ENCODE measurements around the gene CD1E. TPM values are rescaled to one million over a fixed set of nuclear protein-coding genes. Genes with fewer than 3 reads are reported as not detected.

CD1E gene
- polyA plus RNA-seq, 2 of the 4 experiments (the other 2 are of a cell fraction), result not detected

DNA sequence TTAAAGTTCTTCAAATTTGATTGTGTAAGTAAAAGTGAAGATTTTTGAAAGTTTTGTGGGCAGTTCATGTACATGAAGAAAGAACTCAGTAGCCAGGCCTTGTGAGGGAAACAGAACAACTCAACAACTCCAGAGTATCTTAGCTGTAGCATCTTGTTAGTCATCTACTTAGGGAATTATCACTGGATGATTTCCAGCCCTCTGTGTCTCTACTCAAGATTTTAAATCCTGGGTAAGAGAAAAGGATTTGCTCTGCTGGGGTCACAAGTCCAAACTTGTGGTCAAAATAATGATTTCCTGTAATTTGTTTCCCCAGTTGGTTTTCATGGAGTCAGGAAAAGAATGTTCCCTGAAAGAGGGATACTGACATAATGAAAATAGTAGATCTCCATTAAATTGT is 37.4 kb downstream of the CD1E start:
- Histone ChIP-seq H3K4me1 (no peaks in the 10 kb centered on the region), H3K27ac (no peak overlapping the region), H3K4me3 (no peak overlapping the region), H3K9me3 (no peaks in the 10 kb centered on the region), H3K4me2 (no peak overlapping the region)
- DNase-seq (ENCODE audit: low read depth in 1 of 2, low spot score in 1 of 2), result no peak
- ChIA-PET CTCF (no interaction called here), POLR2A (no interaction called here)
- FAIRE-seq, result no peak
- no peak for ATAC-seq
- TF ChIP-seq TFCP2L1 (CRISPR knock-in tag; IDR thresholded peaks at IDR 0.05) (no peak), GATA3 (IDR thresholded peaks at IDR 0.05; ENCODE audit: borderline replicate concordance) (no peak), CHD2 (IDR thresholded peaks at IDR 0.05; ENCODE audit: low read length, partially characterized antibody) (no peak), SMC3 (IDR thresholded peaks at IDR 0.05) (no peak)
- TF ChIP-seq, protein P1, sequence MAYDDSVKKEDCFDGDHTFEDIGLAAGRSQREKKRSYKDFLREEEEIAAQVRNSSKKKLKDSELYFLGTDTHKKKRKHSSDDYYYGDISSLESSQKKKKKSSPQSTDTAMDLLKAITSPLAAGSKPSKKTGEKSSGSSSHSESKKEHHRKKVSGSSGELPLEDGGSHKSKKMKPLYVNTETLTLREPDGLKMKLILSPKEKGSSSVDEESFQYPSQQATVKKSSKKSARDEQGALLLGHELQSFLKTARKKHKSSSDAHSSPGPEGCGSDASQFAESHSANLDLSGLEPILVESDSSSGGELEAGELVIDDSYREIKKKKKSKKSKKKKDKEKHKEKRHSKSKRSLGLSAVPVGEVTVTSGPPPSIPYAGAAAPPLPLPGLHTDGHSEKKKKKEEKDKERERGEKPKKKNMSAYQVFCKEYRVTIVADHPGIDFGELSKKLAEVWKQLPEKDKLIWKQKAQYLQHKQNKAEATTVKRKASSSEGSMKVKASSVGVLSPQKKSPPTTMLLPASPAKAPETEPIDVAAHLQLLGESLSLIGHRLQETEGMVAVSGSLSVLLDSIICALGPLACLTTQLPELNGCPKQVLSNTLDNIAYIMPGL (CRISPR knock-in tag; IDR thresholded peaks at IDR 0.05; ENCODE audit: borderline replicate concordance), result no peak

DNA sequence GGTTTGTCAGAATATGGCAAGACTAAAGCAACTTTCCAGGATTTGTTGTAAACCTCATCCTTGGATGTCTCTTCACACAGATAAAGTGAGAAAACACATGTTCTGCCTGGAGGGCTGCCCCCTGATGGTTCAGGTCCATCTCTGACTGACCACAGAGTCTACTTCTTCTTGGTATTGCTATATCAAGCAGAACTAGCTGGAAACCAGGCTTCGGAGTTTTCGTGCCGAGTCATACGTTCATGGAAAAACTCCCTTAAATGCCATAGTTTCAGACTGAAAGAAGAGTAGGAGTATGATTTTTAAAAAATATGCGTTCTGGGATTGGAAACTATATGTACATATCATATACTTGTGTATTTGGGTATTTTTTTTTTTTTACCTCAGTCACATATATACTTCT is 39.8 kb downstream of the CD1E start:
- WGBS (ENCODE audit: missing lambda C conversion rate), result 70% methylated on average over 5 of the region's 5 CpGs
- FAIRE-seq (no peak), DNase-seq (ENCODE audit: low read depth in 1 of 2, low spot score in 1 of 2) (no peak), ATAC-seq (no peak)
- no peaks in the 10 kb centered on the region for H3K9me3 ChIP-seq
- no peak overlapping the region for H3K4me3 ChIP-seq
- H3K4me1 ChIP-seq, result no peaks in the 10 kb centered on the region
- H3K4me2 ChIP-seq, result no peak overlapping the region
- ChIA-PET POLR2A (no interaction called here), CTCF (no interaction called here)
- no peak for TF ChIP-seq HOXA7 (CRISPR knock-in tag; IDR thresholded peaks at IDR 0.05)
- TF ChIP-seq HEYL (CRISPR knock-in tag; IDR thresholded peaks at IDR 0.05), result no peak
- TF ChIP-seq, protein P2, sequence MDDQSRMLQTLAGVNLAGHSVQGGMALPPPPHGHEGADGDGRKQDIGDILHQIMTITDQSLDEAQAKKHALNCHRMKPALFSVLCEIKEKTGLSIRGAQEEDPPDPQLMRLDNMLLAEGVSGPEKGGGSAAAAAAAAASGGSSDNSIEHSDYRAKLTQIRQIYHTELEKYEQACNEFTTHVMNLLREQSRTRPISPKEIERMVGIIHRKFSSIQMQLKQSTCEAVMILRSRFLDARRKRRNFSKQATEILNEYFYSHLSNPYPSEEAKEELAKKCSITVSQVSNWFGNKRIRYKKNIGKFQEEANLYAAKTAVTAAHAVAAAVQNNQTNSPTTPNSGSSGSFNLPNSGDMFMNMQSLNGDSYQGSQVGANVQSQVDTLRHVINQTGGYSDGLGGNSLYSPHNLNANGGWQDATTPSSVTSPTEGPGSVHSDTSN (IDR thresholded peaks at IDR 0.05), result no peak
- no peak for TF ChIP-seq ZC3H11A (IDR thresholded peaks at IDR 0.05)
- no peak for TF ChIP-seq ZNF302 (CRISPR knock-in tag; IDR thresholded peaks at IDR 0.05)
- no peak for TF ChIP-seq TP53 (CRISPR knock-in tag; IDR thresholded peaks at IDR 0.05)
- no peak overlapping the region for H3K27ac ChIP-seq

DNA sequence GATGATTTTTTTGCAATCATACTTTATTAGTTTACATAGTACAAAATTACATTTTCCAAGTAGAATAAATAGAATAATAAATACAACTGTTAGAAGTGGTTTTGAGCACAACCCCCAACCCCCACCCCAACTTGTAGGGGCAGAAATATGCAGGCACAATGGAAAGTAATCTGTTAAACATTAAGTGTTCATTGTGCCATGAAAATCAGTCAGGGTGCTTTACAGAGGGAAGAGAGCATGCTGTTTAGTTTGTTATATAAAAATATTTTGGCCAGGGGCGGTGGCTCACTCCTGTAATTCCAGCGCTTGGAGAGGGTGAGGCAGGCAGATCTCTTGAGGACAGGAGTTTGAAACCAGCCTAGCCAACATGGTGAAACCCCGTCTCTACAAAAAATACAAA is 43.0 kb downstream of the CD1E start:
- no peak for FAIRE-seq
- CTCF ChIA-PET, result no interaction called here

More for the DNA sequence above, 43.0 kb downstream of the CD1E start:
- WGBS (ENCODE audit: missing lambda C conversion rate), result 25% methylated on average over 3 of the region's 3 CpGs
- no peaks in the 10 kb centered on the region for H3K4me1 ChIP-seq
- POLR2A ChIA-PET, result no interaction called here
- no peaks in the 10 kb centered on the region for H3K9me3 ChIP-seq
- H3K4me2 ChIP-seq, result no peak overlapping the region
- no peak overlapping the region for H3K4me3 ChIP-seq
- DNase-seq (ENCODE audit: low read depth in 1 of 2, low spot score in 1 of 2), result no peak
- H3K27ac ChIP-seq, result no peak overlapping the region
- ATAC-seq, result no peak
- TF ChIP-seq HOXB13 (CRISPR knock-in tag; IDR thresholded peaks at IDR 0.05; ENCODE audit: low read depth) (no peak), ZC3H11A (IDR thresholded peaks at IDR 0.05) (no peak), CHD4 (IDR thresholded peaks at IDR 0.05; ENCODE audit: borderline replicate concordance) (no peak), KDM1A (IDR thresholded peaks at IDR 0.05; ENCODE audit: low read depth) (no peak), KDM5A (IDR thresholded peaks at IDR 0.05) (no peak), ZFP36 (IDR thresholded peaks at IDR 0.05; ENCODE audit: borderline replicate concordance, partially characterized antibody) (no peak), RAD21 (conservative IDR thresholded peaks at IDR 0.05 in 1 of 2, IDR thresholded peaks at IDR 0.05 in 1 of 2) (no peak), MYC (IDR thresholded peaks at IDR 0.05; ENCODE audit: borderline replicate concordance, low read length) (no peak), CBX8 (IDR thresholded peaks at IDR 0.05) (no peak), CHD2 (IDR thresholded peaks at IDR 0.05; ENCODE audit: low read length, partially characterized antibody) (no peak)
- TF ChIP-seq, protein P3, sequence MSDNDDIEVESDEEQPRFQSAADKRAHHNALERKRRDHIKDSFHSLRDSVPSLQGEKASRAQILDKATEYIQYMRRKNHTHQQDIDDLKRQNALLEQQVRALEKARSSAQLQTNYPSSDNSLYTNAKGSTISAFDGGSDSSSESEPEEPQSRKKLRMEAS (IDR thresholded peaks at IDR 0.05), result no peak
- TF ChIP-seq, protein P4, sequence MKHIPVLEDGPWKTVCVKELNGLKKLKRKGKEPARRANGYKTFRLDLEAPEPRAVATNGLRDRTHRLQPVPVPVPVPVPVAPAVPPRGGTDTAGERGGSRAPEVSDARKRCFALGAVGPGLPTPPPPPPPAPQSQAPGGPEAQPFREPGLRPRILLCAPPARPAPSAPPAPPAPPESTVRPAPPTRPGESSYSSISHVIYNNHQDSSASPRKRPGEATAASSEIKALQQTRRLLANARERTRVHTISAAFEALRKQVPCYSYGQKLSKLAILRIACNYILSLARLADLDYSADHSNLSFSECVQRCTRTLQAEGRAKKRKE (CRISPR knock-in tag; IDR thresholded peaks at IDR 0.05; ENCODE audit: low read depth), result no peak
- TF ChIP-seq, protein P2 (IDR thresholded peaks at IDR 0.05), result no peak
